GM18511 (cell line): ENCODE data around the gene RECQL.
"Not testable (repeated sequence)": the region's sequence is repeated elsewhere in the genome, so short reads cannot be mapped to it uniquely, and the experiment has no call there.

Experiments used
- ATAC-seq: cut with Tn5 transposase; IDR thresholded peaks from one replicate; pipeline ENCODE4 v1.9.1; 2021; ENCODE audit warnings: mild to moderate bottlenecking, moderate library complexity; ENCODE audit not compliant: unreplicated experiment

The RECQL gene

GRCh38 chr12:21433525-21433924 is 67.9 kb downstream of the RECQL start:
- ATAC-seq, result no peak

DNA sequence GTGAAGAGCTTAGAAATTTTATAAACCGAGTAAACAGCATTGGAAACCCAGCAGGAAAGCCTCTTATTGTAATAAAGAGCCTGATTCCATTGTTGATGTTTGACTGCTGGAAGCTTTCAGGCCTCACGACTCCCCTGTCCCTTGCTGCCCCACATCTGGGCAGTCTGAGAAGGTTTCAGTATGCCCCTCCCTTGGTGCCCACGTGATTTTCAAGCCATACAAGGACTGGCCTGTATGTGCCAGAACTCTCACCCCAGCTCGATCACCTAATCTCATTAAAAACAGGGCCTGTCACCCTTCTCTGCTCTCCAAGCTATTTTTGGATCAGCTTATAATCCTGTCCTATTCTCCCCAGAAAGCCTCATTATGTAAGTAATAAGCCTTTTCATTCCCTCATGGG is 71.4 kb downstream of the RECQL start:
- ATAC-seq, result no peak

DNA sequence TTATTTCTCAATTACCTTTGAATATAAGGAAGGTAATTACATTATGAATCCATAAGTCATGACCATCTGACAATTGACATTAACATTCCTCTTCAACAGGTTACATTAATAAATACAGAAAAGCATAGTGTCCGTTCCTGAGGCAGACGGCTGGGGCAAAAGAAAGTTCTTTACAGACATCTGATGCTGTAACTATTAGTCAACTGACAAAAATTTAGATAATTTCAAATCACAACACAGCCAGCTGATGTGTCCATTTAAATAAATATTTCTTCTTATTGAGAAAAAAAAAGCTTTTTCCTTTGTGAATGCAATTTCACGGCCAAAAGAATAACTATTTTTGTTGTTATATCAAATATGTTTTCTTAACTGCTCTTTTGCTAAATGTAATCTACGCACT is 73.2 kb downstream of the RECQL start:
- ATAC-seq, result no peak

GRCh38 chr12:21419009-21419699 is 82.3 kb downstream of the RECQL start:
- not testable (repeated sequence) for ATAC-seq
